ENCODE results near the gene SIPA1.
"Not testable (repeated sequence)": the region's sequence is repeated elsewhere in the genome, so short reads cannot be mapped to it uniquely, and the experiment has no call there.

The SIPA1 gene

DNA sequence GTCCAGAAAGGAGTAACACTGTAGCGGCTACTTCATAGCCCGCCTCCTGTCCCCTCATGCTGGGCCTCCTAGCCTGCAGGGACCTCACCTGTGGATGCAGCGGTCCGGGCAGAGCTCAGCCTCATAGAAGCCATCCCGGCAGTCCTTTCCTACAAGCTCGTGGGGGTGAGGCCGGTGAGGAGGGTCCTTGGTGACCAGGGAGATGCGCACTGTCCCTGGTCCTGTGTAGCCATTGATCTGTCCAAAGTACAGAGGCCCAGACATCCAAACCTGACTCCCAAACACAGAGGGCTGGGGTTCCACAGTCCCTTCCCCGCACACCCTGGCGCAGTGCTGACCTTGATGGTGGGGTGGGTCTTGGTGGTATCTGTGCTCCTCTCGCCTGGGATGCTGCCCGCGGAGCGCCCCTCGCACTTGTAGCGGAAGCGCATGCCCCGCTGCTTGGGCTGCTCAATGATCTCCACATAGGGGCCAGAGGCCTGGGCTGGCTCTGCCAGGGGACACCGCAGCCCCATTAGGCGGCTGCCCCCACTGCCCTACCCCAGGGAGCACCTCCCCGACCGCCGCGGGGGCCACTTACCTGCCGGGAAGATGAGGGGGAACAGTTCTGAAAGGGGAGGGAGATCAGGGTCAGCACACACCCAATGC lies 23.8 kb downstream of the SIPA1 start:
- DNase-seq (ENCODE audit: low read depth in 3 of 3): no peak

DNA sequence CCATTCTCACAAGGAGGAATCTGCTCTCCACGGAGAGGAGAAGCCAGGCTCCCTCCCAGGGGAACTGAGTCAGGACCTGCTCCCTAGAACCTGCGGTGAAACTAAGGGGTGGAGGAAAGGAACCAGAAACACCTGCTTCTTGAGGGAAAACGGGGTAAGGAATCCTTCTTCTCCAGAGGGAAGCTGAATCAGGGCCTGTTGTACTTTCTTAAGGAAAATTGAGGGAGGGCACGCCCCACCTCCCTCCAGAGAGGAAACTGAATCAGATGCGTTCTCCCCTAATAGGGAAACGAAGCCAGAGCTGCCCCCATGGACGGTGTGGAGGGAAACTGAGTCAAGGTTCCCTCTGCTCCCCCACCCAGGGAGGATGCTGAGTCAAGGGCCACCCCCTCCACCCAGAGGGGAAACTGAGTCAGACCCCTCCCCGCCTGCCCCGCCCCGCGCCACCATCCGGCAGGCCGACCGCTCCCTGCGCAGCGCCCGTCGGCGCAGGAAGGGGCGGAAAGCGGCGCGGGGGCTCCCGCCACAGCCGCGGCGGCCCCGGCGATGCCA lies 24.4 kb downstream of the SIPA1 start:
- no peak for DNase-seq (ENCODE audit: low read depth in 3 of 3)

DNA sequence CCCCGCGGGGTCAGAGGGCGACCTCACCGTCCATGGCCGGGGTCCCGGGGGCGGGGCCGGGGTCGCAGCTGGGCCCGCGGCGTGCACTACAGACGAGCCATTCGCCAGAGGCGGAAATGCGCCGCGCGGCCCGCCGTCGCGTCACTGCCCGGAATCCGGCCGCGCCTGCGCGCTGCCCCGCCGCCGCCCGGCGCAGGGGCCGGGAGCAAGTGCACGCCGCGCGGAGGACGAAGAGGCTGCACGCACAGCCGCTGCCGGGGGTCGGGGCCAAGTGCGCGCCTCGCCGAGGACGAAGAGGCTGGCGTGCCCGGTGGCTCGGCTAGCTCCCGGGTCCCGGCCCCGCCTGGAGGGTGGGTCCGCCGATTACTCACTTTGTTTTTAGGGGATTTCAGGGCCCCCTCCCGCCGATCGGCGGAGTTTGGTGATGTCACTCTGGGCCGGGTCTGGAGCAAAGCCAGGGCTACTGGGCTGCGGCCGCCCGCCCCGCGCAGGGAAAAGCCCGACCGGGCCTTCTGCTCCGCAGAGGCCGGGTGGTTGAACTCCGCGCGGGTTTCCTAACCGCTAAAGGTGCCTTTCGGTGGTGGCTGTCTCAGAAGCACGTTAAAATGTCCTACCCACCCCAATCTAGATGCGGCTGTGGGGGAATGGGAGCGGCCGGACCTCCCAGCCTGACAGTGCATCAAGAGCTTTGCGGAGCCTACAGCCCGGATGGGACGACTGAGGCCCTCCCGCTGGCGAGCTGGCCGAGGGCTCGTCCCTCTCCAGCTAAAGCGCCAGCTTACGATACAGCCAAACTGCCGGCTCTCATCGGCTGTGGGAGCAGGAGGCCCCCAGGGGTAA lies 25.1 kb downstream of the SIPA1 start, which contains the start of gene RELA:
Gene RELA, minus strand, starts transcription at position 118 of the 840 bp plus-strand sequence. Its CDS starts 84 bp downstream, at position 34.
- DNase-seq (ENCODE audit: low read depth in 3 of 3): peak; percentile 75 to 86 (median 85)

DNA sequence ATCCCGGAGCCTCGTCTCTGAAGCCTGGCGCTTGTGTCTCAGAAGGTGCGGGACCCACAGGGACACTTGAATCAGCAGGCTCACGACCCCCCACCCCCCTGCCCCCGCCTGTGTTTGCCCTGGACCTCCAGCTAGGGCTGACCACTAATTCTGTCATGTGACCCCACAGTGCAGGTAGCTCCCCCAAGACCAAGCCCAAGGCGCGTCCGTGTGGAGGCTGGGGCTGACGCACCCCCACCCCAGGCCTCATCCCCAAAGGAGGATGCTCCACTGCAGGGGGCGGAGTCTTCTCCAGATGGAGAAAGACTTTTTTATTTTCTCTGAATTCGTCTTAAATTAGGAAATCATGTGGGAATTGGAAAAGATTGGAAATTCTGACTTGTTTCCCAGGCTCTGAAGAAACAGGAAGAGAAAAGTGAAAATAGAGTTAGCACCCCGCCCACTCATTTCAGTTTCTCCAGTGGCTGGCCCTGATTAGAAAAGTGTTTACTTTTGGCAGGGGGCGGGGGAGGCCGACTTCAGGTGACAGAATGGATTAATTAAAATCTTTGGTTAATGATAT lies 25.8 kb downstream of the SIPA1 start:
- no peak for DNase-seq (ENCODE audit: low read depth in 3 of 3)

DNA sequence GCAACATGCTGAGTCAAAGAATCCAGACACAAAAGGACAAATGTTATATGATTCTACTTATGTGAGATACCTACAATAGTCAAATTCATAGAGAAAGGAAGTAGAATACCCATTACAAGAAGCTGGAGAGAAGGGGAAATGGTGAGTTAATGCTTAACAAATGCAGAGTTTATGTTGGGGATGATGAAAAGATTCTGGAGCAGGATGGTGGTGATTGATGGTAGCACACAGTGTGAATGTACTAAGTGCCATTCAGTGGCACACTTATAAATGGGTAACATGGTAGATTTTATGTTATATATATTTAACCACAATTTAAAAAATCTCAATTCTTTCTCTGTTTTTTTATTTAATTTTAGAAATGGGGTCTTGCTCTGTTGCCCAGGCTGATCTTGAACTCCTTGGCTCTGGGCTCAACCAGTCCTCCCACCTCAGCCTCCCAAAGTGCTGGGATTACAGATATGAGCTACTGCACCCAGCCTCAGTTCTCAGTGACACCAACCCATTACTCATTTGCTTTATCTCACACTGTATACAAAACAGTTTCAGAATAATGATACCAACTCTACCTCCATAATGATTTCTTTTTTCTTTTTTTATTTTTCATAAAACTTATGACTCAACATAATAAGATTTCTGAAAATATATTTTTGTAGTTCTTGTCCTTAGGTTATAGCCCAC lies 34.4 kb downstream of the SIPA1 start:
- no peak for DNase-seq (ENCODE audit: low read depth in 3 of 3)

DNA sequence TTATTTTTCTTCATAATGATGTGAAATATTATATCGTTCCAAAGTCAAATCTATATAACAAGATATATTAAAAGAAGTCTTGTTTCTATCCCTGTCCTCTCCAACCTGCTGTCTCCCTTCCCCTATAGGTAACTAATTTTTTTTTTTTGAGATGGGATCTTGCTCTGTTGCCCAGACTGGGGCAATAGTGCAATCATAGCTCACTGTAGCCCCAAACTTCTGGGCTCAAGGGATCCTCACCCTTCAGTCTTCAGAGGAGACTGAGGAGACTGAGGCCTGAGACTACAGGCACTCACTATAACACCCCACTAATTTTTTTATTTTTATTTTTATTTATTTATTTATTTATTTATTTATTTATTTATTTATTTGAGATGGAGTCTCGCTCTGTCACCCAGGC lies 35.1 kb downstream of the SIPA1 start:
- no peak for DNase-seq (ENCODE audit: low read depth in 3 of 3)

DNA sequence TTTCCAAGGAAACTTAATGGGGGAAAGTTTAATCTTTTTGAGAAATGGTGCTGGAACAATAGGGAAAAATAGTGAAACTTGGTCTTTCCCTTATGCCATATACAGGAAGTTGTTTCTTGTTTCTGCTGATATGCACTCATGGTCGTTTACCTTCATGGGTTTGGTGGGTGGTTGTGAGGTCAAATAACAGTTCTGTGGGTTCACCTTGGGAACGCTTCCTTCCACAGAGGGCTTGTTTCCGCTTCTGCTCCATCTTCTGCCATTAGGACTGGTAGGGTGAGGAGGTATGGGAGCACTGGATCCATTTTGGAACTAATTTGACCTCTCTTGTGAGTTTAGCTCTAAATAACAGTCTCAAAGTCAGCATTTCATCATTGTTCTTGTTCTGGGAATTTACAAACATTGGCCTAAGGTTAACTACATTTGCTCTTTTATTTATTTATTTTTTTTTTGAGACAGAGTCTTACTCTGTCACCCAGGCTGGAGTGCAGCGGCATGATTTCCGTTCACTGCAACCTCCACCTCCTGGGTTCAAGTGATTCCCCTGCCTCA lies 42.4 kb downstream of the SIPA1 start:
- no peak for DNase-seq (ENCODE audit: low read depth in 3 of 3)

DNA sequence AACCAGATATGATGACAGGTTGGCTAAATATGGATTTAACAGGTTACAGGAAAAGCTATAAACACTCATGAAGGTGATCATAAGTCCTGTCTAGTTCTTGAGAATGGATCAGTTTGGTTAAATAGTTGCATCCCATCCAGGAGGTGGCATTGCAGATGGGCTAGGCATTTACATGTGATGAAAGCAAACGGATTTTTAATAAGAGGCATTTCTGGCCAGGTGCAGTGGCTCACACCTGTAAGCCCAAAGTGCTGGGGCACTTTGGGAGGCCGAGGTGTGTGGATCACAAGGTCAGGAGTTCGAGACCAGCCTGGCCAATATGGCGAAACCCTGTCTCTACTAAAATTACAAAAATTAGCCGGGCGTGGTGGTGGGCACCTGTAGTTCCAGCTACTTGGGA lies 45.6 kb downstream of the SIPA1 start:
- not testable (repeated sequence) for DNase-seq (ENCODE audit: low read depth in 3 of 3)

DNA sequence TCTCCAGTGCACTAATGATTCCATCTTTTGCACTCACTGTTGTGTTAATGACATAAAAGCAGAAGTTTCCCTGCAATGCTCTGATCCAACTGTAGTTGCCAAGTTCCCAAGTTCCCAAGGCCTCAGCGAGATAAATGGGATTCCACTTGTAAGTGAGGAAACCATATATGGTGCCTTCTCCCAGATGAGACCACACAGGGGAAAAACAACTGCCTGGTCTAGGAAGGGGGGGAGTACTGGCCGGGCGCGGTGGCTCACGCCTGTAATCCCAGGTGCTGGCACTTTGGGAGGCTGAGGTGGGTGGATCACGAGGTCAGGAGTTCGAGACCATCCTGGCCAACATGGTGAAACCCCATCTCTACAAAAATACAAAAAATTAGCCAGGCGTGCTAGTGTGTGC lies 48.1 kb downstream of the SIPA1 start:
- no peak for DNase-seq (ENCODE audit: low read depth in 3 of 3)

DNA sequence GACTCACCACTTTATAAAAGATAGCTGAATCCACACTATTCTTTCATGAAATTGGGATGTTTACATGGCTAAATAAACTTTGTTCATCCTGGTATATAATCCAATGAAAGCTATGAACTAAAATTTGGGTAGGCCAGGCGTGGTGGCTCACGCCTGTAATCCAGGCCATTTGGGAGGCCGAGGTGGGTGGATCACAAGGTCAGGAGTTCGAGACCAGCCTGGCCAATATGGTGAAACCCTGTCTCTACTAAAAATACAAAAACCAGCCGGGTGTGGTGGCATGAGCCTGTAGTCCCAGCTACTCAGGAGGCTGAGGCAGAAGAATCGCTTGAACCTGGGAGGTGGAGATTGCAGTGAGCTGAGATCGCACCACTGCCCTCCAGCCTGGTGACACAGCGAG lies 53.9 kb downstream of the SIPA1 start:
- not testable (repeated sequence) for DNase-seq (ENCODE audit: low read depth in 3 of 3)

DNA sequence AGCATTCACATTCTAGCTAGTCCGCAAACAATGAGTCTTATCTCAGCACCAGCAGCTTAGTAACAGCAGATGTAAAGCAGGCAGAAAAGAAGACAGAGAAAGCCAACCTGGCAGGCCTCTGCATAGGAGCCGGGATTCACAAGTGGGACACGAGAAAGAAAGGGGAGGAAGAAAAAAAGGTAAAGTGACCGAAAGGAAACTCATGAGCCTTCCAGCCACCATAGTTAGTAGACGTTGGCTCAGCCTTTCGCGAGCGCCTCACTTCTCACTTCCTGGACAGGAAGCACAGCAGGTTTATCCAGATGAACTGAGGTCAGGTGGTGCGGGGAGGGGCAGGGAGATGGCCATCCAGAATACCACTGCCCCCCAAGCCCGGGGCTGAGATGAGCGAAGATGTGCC lies 54.5 kb downstream of the SIPA1 start:
- no peak for DNase-seq (ENCODE audit: low read depth in 3 of 3)

DNA sequence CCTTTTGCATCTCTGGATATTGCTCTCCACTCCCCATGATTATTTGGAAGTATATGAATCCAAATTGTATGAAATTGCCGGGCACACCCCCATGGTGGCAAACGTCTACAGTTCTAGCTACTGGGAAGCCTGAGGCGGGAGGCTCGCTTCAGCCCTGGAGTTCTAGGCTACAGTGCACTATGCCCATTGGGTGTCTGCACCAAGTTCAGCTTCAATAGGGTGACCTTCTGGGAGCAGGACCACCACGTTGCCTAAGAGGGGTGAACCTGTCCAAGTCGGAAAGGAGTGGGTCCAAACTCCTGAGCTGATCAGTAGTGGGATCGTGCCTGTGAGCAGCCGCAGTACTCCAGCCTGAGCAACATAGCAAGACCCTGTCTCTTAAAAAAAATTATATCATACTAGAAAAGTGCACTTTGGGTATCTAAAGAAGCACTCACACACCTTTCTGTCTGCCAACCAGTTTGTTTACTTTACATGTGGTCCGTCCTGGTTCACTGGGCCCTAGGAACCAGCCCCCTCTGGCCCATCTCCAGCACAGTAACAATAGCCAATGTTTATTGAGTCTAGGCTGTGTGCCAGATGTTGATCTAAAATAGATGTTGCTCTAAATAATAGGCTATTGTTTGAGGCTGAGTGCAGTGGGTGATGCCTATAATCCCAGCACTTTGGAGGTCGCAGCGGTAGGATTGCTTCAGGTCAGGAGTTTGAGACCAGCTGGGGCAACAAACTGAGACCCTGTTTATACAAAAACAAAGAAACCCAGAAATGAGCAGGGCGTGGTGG lies 57.7 kb downstream of the SIPA1 start:
- no peak for DNase-seq (ENCODE audit: low read depth in 3 of 3)

DNA sequence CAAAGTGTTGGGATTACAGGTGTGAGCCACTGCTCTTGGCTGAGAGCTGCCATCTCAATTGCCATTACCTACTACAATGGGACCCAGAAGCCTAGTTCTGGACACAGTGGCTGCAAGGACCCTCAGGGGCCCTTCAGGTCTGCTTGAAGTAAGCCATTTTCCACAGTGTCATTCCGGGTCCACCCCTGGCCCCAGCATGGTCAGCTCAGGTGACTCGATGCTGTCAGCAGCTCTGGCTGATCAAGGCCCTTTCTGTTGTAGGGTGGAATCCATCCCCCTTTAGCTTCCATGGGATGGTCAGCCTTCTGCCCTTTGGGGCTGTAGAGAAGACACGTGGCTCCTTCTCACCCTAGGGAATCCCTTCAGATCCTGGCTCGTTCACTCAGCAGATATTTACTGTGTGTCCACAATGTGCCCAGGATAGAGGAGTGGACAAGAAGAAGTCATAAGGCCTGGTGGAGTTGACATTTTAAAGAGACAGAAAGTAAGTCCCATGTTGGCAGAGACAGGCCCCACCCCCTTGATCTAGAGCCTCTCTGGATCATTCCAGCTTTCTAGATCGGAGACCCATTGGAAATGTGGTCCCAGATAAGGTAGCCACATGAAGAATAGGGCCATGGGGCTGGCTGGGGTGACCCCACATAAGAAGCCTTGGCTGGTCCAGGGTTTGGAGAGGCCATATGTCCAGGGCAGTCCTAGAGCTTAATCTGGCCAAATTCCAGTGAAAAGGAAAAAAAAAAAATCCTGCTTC lies 59.1 kb downstream of the SIPA1 start:
- no peak for DNase-seq (ENCODE audit: low read depth in 3 of 3)

DNA sequence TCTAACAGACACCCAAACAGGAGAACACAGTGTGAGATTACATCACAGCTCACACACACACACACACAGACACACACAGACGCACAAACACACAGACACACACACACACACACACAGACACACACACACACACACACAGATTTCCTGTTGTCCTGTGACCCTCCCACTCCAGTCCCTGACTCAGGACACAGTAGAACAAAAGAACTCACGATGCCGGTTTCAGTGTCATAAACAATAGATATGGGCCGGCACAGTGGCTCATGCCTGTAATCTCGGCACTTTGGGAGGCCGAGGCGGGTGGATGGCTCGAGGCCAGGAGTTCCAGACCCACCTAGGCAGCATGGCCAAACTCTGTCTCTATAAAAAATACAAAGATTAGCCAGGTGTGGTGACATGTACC lies 60.3 kb downstream of the SIPA1 start:
- DNase-seq (ENCODE audit: low read depth in 3 of 3): no peak

DNA sequence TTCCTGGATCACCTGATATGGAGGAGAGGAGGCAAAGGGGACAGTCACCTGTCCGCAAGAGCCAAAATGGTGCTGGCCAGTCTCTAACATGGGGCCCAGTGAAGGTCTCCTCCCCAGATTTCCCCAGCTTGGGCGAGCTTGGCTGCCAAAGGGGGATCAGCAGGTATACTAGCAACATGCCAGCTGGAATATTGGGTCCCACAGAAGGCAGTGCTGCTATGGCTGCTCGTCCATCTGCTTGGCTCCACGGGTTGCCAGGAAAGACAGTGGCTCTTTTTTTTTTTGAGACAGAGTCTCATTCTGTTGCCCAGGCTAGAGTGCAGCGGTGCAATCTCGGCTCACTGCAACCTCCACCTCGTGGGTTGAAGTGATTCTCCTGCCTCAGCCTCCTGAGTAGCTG lies 61.4 kb downstream of the SIPA1 start:
- DNase-seq (ENCODE audit: low read depth in 3 of 3): no peak

DNA sequence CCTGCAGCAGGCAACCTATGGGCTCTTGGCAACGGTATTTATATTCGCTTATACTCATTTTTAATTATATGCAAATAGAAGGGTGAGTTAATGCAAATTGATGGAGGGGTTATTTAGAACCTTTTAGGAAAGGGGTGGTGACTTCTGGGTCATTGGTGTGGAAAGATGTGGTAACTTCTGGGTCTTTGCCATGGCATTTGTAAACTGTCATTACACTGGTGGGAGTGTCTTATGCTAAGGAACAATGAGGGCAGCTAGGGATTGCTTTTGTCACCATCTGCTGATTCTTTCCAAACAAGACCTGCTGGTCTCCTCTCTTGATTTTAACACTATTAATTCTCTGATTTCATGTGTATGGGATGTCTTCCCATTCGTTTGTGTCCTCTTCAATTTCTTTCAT lies 62.5 kb downstream of the SIPA1 start:
- DNase-seq (ENCODE audit: low read depth in 3 of 3): no peak

Measured in stimulated activated CD4-positive, alpha-beta T cell treated with anti-CD3 and anti-CD28 coated beads, TNF-alpha, amount 100 ng/mL, for 48 hours (primary cell).